Heart right ventricle (tissue), 16 donors: ENCODE results near the gene DYNC2LI1. TPM values are rescaled to one million over a fixed set of nuclear protein-coding genes. Genes with fewer than 3 reads are reported as not detected.

Experiments used
- ATAC-seq, 8 donors: fragments of 200-7000 bp; cut with Tn5 transposase; one replicate each; pipeline ENCODE4 v1.9.1; 2020; ENCODE audit warnings: mild to moderate bottlenecking in 8 of 8, moderate library complexity in 8 of 8, moderate number of reproducible peaks in 1 of 8
- DNase-seq, 2 donors: peaks; one replicate each; pipeline ENCODE4 v3.0.0-alpha.2; 2020
- H3K27ac ChIP-seq, 10 donors: fragments of 200-600 bp; sonication (generic) in 2 of 10; one replicate each; pipeline versions ENCODE4 v1.5.0 to v1.8.0; 2020 to 2022; ENCODE audit warnings: mild to moderate bottlenecking in 3 of 10
- H3K27me3 ChIP-seq, 7 donors: fragments of 200-600 bp; one replicate each; pipeline ENCODE4 v1.8.0; 2021 to 2022; ENCODE audit warnings: mild to moderate bottlenecking in 2 of 7
- H3K36me3 ChIP-seq, 9 donors: fragments of 200-600 bp; sonication (generic) in 1 of 9; one replicate each; pipeline versions ENCODE4 v1.5.0 to v1.8.0; 2020 to 2022; ENCODE audit warnings: mild to moderate bottlenecking in 2 of 9
- H3K4me1 ChIP-seq, 9 donors: fragments of 200-600 bp; sonication (generic) in 1 of 9; one replicate each; pipeline versions ENCODE4 v1.5.0 to v1.8.0; 2020 to 2022; ENCODE audit warnings: mild to moderate bottlenecking in 4 of 9
- H3K4me3 ChIP-seq, 10 donors: fragments of 200-600 bp; sonication (generic) in 2 of 10; one replicate each; pipeline versions ENCODE4 v1.5.0 to v1.8.0; 2020 to 2022; ENCODE audit warnings: mild to moderate bottlenecking in 7 of 10, moderate library complexity in 2 of 10
- H3K9me3 ChIP-seq, 11 donors: fragments of 200-600 bp in 10 of 11; sonication (generic) in 2 of 11; one replicate each; pipeline versions ENCODE4 v1.5.0 to v1.8.0; 2013 to 2022; ENCODE audit warnings: mild to moderate bottlenecking in 2 of 11, control low read depth in 1 of 11, moderate library complexity in 1 of 11
- CTCF ChIP-seq, 9 donors: fragments of 200-600 bp; sonication (generic) in 2 of 9; IDR thresholded peaks; one replicate each; pipeline versions ENCODE4 v1.5.0 to v1.8.0; 2021 to 2022; ENCODE audit warnings: antibody characterized with exemption in 9 of 9, mild to moderate bottlenecking in 5 of 9, moderate library complexity in 1 of 9
- WGBS, 2 donors: extraction: QIAGEN DNeasy Blood & Tissue Kit; methylation state at CpG; one replicate each; pipeline ENCODE4 v1.1.7; 2013; ENCODE audit warnings: inconsistent platforms in 1 of 2; 5-methylcytosine and 5-hydroxymethylcytosine counted together
- intact Hi-C, 10 donors: fragments of 100-400 bp; cut with DNase I; formaldehyde crosslinking; loops; one replicate each; pipeline versions ENCODE4 v1.11.1 to v1.14.2; 2022
- polyA plus RNA-seq, 2 donors: library from polyadenylated mRNA; stranded (reverse); fragments of 200-250 nt; gene quantifications; one replicate each; pipeline ENCODE4 v1.2.3, GENCODE V29; 2013
- total RNA-seq, 10 donors: library from RNA; stranded (reverse); fragmentation: NEBNext Ultra II Directional in 3 of 10; extraction: Animal tissue kit (Norgen Biotek cat#: 25700) in 3 of 10; gene quantifications; one replicate each; pipeline versions ENCODE4 v1.2.1 to v1.2.4, GENCODE V29; 2021 to 2023
- donor health status: Arrhythmogenic right ventricular cardiomyopathy.
- donor health status: ischemic (EF 13 %, LVEDD 7.1; RV severe dilation, severe dysfunction).
- donor health status: healthy with polysubstance abuse.
- donor health status: DM: no; HTN: yes; CAD: no.
- donor health status: DM: no; HTN: no; CAD: no.
- donor health status: ischemic (EF 25% LVEDD 6.9; RV normal size, moderate dysfunction).
- donor health status: ischemic (EF 25% LVEDD 5.7; RV mildly dilated, moderate dysfunction).
- donor health status: healthy.
- donor health status: DM: yes; HTN: yes; CAD: no.
- donor health status: Ischemic cardiomyopathy.
- donor health status: ischemic (EF 35%, LVEDD 5.7; RV mildly dilated, moderate dysfunction).
- donor health status: nonischemic (EF 11% LVEDD 7.7; RV severe dilation, severe dysfunction).
- donor health status: DM: yes; HTN: yes; CAD: no.
- donor health status: PGD.
- donor health status: ischemic (EF 29% LVEDD 5.4; RV normal size, mild dysfunction).
- donor health status: nonischemic (EF 23%, LVEDD 6.1; RV moderate dilation, normal function).

The DYNC2LI1 gene
- total and polyA plus RNA-seq, 12 donors, result 4.8 to 13.8 (median 10.7) TPM

GRCh38 chr2:43787895-43788294 lies 14.1 kb downstream of the DYNC2LI1 start:
- no peak overlapping the region for H3K27ac ChIP-seq
- peaks cover 0 to 93% (median 7%) of the 10 kb centered on the region in 9 donors for H3K36me3 ChIP-seq
- no peaks in the 10 kb centered on the region for H3K4me1 ChIP-seq
- H3K9me3 ChIP-seq, result no peaks in the 10 kb centered on the region
- no peaks in the 10 kb centered on the region for H3K27me3 ChIP-seq
- no peak overlapping the region for H3K4me3 ChIP-seq
- ATAC-seq (no peak), DNase-seq (no peak)
- no peak for TF ChIP-seq CTCF (IDR thresholded peaks at IDR 0.05)
- intact Hi-C loops, result loop anchor here in 1 of 10 donors (10.0 kb wide), 1 partner anchor 173 kb away; no protein-coding TSS in a partner anchor

- no peaks in the 10 kb centered on the region for H3K4me1 ChIP-seq
- no peak overlapping the region for H3K27ac ChIP-seq
- intact Hi-C loops, result loop anchor here in 1 of 10 donors (10.0 kb wide), 1 partner anchor 174 kb away; no protein-coding TSS in a partner anchor
- peaks cover 0 to 96% (median 7%) of the 10 kb centered on the region in 9 donors for H3K36me3 ChIP-seq
- ATAC-seq, result no peak
- no peak overlapping the region for H3K4me3 ChIP-seq
- no peak for DNase-seq
- H3K9me3 ChIP-seq, result no peaks in the 10 kb centered on the region
- no peak for TF ChIP-seq CTCF (IDR thresholded peaks at IDR 0.05)
- WGBS, 2 donors, result 95 to 100% methylated on average over 1 of the region's 1 CpG
- no peaks in the 10 kb centered on the region for H3K27me3 ChIP-seq
Measured at GRCh38 chr2:43788646-43789045, 14.8 kb downstream of the DYNC2LI1 start.

DNA sequence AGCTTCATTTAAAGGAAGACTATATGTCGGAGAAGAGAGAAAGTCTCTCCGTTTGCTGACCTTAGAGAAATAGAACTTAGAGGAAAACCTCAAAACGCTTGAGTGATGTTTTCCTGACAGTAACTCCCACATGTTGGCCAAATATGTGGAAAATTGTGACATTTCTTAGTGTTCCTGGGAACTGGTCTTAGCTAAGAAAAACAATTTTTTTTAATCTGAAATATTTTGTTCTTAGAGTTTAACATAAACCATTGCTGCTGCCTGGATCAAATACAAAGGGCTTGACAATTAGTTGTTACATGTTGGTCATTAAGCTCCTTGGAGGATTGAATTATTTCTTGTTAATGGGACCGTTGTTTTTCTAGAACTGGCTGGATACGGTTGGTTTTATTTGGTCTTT lies 16.3 kb downstream of the DYNC2LI1 start:
- peak in 2 of 8 donors; percentile 44 to 62 for ATAC-seq
- H3K9me3 ChIP-seq, result no peaks in the 10 kb centered on the region
- intact Hi-C loops, result no loop called here
- TF ChIP-seq CTCF (IDR thresholded peaks at IDR 0.05), result no peak
- no peak for DNase-seq
- 71 to 74% methylated on average over 5 of the region's 5 CpGs for WGBS, 2 donors
- no peak overlapping the region for H3K4me3 ChIP-seq
- H3K27ac ChIP-seq, result peak overlapping the region in 3 of 10 donors; percentile 16 to 43 (median 38)
- peaks cover 0 to 92% (median 12%) of the 10 kb centered on the region in 9 donors for H3K36me3 ChIP-seq
- H3K27me3 ChIP-seq, result no peaks in the 10 kb centered on the region
- no peaks in the 10 kb centered on the region for H3K4me1 ChIP-seq

DNA sequence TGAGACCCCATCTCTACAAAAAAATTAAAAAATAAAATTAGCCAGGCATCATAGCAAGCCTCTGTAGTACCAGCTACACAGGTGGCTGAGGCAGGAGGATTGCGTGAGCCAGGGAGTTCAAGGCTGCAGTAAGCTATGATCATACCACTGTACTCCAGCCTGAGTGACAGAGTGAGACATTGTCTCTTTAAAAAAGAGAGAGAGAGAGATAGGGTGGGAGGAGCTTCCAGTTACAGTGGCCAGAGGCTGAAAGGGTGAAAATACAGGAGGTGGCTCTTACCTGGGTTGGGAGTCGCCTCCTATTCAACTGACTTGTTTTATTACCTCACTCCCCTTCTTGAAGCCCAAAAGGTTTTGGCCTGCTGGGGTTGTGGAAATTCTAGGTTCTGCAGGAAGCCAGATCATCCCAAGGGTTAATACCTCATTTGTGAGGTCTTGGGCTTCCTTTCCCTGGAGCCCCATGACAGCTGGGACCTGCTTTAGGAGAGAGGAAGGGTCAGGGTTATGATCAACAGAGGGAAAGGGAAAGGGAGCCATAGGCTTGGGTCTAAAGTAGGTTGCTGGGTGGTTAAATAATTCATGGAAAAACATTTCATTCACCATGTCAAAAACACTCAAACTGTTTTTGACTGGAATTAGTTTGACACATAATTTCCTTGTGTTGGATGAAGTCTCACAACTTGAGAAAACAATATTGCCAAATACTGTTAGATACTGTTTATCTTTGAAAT lies 17.4 kb downstream of the DYNC2LI1 start:
- no peak for TF ChIP-seq CTCF (IDR thresholded peaks at IDR 0.05)
- ATAC-seq, result no peak
- Histone ChIP-seq H3K36me3 (peaks cover 0 to 93% (median 12%) of the 10 kb centered on the region in 9 donors), H3K4me3 (no peak overlapping the region), H3K27ac (peak overlapping the region in 2 of 10 donors; percentile 16 to 38), H3K4me1 (no peaks in the 10 kb centered on the region), H3K9me3 (no peaks in the 10 kb centered on the region), H3K27me3 (no peaks in the 10 kb centered on the region)
- 93 to 100% methylated on average over 2 of the region's 2 CpGs for WGBS, 2 donors
- intact Hi-C loops, result no loop called here
- DNase-seq, result no peak
